HL-60 (cell line): ENCODE data around the gene ZFHX3.

Experiments
- CTCF ChIP-seq: IDR thresholded peaks from one replicate; pipeline ENCODE4 v1.5.1; 2011; ENCODE audit warnings: low read length, control low read depth, inconsistent platforms; ENCODE audit not compliant: insufficient read depth
- GABPA ChIP-seq: IDR thresholded peaks from 2 replicates; pipeline ENCODE4 v1.6.1; 2012; ENCODE audit warnings: low read depth
- POLR2AphosphoS5 ChIP-seq: IDR thresholded peaks from 2 replicates; pipeline ENCODE4 v1.6.1; 2012; ENCODE audit warnings: low read depth
- REST ChIP-seq: IDR thresholded peaks from 2 replicates; pipeline ENCODE4 v1.6.1; 2012; ENCODE audit warnings: low read depth; ENCODE audit not compliant: insufficient replicate concordance
- SPI1 ChIP-seq: IDR thresholded peaks from 2 replicates; pipeline ENCODE4 v1.6.1; 2012; ENCODE audit warnings: low read depth, mild to moderate bottlenecking, borderline replicate concordance

GRCh38 chr16:73056448-73056847 lies 8.5 kb upstream of the ZFHX3 start:
- TF ChIP-seq CTCF (no peak), REST (no peak), POLR2AphosphoS5 (no peak), GABPA (no peak), SPI1 (peak; percentile 48; the same call in 1 of the 2 replicates)
